HG03520 (cell line): ENCODE data around the gene YBX1.
"Not testable (repeated sequence)": the region's sequence is repeated elsewhere in the genome, so short reads cannot be mapped to it uniquely, and the experiment has no call there.

ENCODE experiments used
- ATAC-seq: cut with Tn5 transposase; IDR thresholded peaks from one replicate; pipeline ENCODE4 v1.9.1; 2021; ENCODE audit warnings: mild to moderate bottlenecking, moderate library complexity; ENCODE audit not compliant: unreplicated experiment

Gene YBX1

GRCh38 chr1:42746436-42747105, 64.4 kb downstream of the YBX1 start:
- ATAC-seq = no peak

- ATAC-seq = no peak
Measured at GRCh38 chr1:42747125-42747524, 64.9 kb downstream of the YBX1 start.

DNA sequence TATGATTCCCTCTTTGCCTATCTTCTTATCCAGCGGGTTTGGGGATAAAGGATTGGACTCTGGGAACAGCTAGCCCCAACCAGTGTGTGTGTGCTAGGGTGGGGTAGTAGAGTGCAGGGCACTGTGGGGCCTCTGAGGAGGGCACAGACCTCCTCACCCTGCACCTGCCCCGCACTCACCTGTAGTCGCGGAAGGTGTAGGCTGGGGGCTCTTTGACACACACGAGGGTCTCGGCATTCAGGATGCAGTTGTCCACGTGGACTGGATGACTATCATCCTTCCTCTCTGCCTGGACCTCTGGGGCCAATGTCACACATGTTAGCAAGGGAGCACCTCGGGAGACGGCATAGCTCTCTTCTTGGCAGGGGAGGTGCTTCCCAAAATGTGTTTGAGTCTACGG, 65.8 kb downstream of the YBX1 start:
- ATAC-seq = no peak

- ATAC-seq = no peak
Measured at GRCh38 chr1:42748461-42749410, 66.5 kb downstream of the YBX1 start.

DNA sequence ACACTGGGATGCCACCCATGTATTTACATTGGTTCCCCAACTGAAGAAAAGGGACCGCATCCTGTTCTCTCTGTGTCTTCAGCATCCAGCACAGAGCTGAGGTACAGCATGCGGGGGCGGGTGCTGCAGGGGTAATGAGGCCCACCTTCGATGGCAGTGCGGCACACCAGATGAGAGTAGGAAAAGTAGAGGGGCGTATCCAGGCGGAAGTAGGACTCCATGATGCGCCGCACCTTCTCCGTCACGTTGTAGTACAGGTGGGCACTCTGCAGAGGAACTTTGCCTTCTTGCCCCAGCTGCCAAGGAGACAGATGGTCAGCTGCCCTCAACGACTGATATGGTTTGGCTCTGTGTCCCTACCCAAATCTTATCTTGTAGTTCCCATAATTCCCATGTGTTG, 67.8 kb downstream of the YBX1 start:
- ATAC-seq = no peak

DNA sequence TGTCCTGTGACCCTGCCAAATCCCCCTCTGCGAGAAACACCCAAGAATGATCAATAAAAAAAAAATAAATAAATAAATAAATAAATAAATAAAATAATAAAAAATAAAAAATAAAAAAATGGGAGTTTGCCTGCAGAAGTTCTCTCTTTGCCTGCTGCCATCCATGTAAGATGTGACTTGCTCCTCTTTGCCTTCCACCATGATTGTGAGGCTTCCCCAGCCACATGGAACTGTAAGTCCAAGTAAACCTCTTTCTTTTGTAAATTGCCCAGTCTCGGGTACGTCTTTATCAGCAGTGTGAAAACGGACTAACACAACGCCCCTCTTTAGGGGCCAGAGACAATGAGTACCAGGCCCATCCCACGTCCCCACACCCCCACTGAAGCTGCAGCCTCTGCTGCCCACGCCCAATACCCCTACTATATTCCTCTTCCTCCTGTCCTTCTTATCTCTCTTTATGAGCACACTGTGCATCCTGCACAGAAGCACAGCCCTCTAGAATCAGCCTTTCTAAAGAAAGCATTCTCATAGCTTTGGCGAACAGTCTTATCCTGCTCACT, 69.4 kb downstream of the YBX1 start:
- not testable (repeated sequence) for ATAC-seq

- no peak for ATAC-seq
Measured at GRCh38 chr1:42752284-42752683, 70.1 kb downstream of the YBX1 start.

- no peak for ATAC-seq
Measured at GRCh38 chr1:42753070-42753469, 70.9 kb downstream of the YBX1 start.
